SJCRH30 (cell line): ENCODE data around the gene LSAMP. TPM values are rescaled to one million over a fixed set of nuclear protein-coding genes. Genes with fewer than 3 reads are reported as not detected.

Experiments used
- DNase-seq, 2 experiments: peaks; one replicate each; pipeline ENCODE4 v3.0.0-alpha.2; 2015 to 2020
- H3K27ac ChIP-seq: fragments of 250-450 bp; sonication (Bioruptor Pico); 2 replicates; pipeline ENCODE4 v1.5.1; 2020; ENCODE audit warnings: mild to moderate bottlenecking, moderate library complexity
- H3K27me3 ChIP-seq: fragments of 250-450 bp; sonication (Bioruptor Pico); 2 replicates; pipeline ENCODE4 v1.5.1; 2020; ENCODE audit warnings: mild to moderate bottlenecking, moderate library complexity
- H3K36me3 ChIP-seq: fragments of 250-450 bp; sonication (Bioruptor Pico); 2 replicates; pipeline ENCODE4 v1.5.1; 2020; ENCODE audit warnings: mild to moderate bottlenecking, moderate library complexity
- H3K4me1 ChIP-seq: fragments of 250-450 bp; sonication (Bioruptor Pico); 2 replicates; pipeline ENCODE4 v1.5.1; 2020; ENCODE audit warnings: mild to moderate bottlenecking, moderate library complexity
- H3K4me3 ChIP-seq: fragments of 250-450 bp; sonication (Bioruptor Pico); 2 replicates; pipeline ENCODE4 v1.5.1; 2020; ENCODE audit warnings: mild to moderate bottlenecking, moderate library complexity
- H3K9me3 ChIP-seq: fragments of 250-450 bp; sonication (Bioruptor Pico); replicated peaks from 2 replicates; pipeline ENCODE4 v1.5.1; 2020; ENCODE audit warnings: mild to moderate bottlenecking, moderate library complexity
- total RNA-seq: library from RNA; depleted of rRNA; stranded (reverse); fragments of >200 nt; shearing (Covaris generic); gene quantifications from 2 replicates; pipeline ENCODE4 v1.2.3, GENCODE V29; 2014; rRNA removed

Gene LSAMP
- total RNA-seq = under 0.01 and 0.02 TPM in 2 replicates

DNA sequence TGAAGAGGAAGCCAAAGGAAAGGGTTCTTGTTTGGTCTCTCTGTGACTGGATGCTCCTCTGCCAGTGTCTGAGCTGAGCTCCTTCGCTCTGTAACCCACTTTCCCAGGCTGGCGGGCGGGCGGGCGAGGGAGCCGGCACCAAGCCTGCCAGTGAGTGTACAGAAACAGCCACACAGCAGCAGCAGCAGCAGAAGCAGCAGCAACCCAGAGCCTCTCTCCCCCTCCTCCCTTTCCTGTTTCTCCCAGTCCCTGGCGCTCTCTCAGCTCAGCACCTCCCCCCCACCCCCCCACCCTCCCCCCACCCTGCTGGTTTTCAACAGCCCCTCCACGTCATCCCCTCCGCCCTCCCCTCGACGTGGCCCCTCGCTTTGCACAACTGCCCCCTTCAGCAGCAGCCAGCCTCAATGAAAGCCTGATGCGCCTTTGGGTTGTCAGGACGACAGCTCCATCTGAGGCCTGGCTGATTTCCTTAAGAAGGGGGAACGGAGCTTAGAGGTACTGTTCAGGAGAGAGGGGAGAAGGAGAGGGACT is at the start of gene LSAMP:
TSS of gene LSAMP (minus strand) at position 177 of the 531 bp plus-strand sequence.
- H3K4me3 ChIP-seq = no peak within 1 kb of the TSS
- H3K27me3 ChIP-seq = no peaks in the 10 kb centered on the region
- H3K4me1 ChIP-seq = no peaks in the 10 kb centered on the region
- no peaks in the 10 kb centered on the region for H3K36me3 ChIP-seq
- H3K27ac ChIP-seq = no peak within 1 kb of the TSS
- DNase-seq = peak in 1 of 2 experiments; percentile 1
- no peaks in the 10 kb centered on the region for H3K9me3 ChIP-seq

- Histone ChIP-seq H3K27me3 (no peaks in the 10 kb centered on the region), H3K9me3 (no peaks in the 10 kb centered on the region), H3K36me3 (no peaks in the 10 kb centered on the region; the same call in 1 of the 2 replicates), H3K27ac (no peak overlapping the region), H3K4me3 (no peak overlapping the region), H3K4me1 (no peaks in the 10 kb centered on the region)
- no peak for DNase-seq
Measured at GRCh38 chr3:116492379-116492778, 47.1 kb upstream of the LSAMP start.

DNA sequence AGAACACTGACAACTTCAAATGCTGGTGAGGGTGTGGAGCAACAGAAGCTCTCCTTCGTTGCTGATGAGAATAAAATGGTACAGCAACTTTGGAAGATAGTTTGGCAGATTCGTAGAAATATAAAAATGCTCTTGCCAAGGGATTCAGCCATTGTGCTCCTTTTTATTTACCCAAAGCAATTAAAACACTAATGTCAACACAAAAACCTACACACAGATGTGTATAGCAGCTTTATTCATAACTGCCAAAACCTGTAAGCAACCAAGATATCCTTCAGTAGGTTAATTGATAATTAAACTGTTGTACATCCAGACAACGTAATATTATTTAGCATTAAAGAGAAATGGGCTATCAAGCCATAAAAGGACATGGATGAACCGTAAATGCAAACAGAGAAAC is 37.8 kb upstream of the LSAMP start:
- no peak overlapping the region for H3K27ac ChIP-seq
- H3K36me3 ChIP-seq = no peaks in the 10 kb centered on the region
- no peak for DNase-seq
- H3K9me3 ChIP-seq = no peaks in the 10 kb centered on the region
- H3K27me3 ChIP-seq = no peaks in the 10 kb centered on the region
- H3K4me3 ChIP-seq = no peak overlapping the region
- H3K4me1 ChIP-seq = no peaks in the 10 kb centered on the region

DNA sequence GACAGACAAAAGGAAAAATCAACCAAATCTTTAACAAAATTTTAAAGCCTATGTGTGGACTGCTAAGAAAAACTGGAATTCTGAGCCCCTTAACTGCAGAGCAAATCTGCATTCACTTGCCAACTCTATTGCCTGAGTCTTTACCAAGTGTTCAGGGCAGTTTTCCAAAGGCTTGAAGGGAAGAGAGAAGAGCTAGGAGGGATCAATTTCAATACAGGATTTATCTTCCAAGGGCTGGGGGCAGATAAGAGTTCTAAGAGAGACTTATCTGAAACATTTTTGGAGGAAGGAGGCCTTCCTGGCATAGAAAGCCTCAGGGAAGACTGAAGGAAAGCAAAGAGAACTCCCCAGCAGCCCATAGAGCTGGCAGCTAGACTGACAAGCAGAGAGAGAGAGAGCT is 31.4 kb upstream of the LSAMP start:
- no peaks in the 10 kb centered on the region for H3K27me3 ChIP-seq
- H3K4me1 ChIP-seq = no peaks in the 10 kb centered on the region; the same call in 1 of the 2 replicates
- no peak for DNase-seq
- H3K4me3 ChIP-seq = no peak overlapping the region
- H3K36me3 ChIP-seq = no peaks in the 10 kb centered on the region
- no peak overlapping the region for H3K27ac ChIP-seq
- no peaks in the 10 kb centered on the region for H3K9me3 ChIP-seq

DNA sequence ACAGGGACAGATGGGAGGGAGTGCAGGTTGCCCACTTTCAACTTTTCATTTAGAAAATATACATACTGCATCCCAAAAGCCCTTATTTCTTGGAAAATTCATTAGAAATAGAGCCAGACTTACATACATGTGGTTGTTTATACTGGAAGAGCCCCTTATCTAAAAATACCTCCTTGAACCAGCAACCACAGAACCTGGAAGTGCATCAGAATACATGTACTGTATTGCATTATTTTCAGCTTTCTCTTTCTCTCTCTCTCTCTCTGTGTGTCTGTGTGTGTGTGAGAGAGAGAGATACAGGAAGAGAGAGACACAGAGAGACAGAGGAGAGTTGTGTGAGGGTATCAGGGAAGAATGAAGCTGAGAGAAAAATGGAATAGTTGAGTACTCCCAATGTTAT is 29.5 kb upstream of the LSAMP start:
- Histone ChIP-seq H3K36me3 (no peaks in the 10 kb centered on the region), H3K9me3 (no peaks in the 10 kb centered on the region), H3K27me3 (no peaks in the 10 kb centered on the region), H3K4me3 (no peak overlapping the region), H3K4me1 (no peaks in the 10 kb centered on the region; the same call in 1 of the 2 replicates), H3K27ac (no peak overlapping the region)
- no peak for DNase-seq

DNA sequence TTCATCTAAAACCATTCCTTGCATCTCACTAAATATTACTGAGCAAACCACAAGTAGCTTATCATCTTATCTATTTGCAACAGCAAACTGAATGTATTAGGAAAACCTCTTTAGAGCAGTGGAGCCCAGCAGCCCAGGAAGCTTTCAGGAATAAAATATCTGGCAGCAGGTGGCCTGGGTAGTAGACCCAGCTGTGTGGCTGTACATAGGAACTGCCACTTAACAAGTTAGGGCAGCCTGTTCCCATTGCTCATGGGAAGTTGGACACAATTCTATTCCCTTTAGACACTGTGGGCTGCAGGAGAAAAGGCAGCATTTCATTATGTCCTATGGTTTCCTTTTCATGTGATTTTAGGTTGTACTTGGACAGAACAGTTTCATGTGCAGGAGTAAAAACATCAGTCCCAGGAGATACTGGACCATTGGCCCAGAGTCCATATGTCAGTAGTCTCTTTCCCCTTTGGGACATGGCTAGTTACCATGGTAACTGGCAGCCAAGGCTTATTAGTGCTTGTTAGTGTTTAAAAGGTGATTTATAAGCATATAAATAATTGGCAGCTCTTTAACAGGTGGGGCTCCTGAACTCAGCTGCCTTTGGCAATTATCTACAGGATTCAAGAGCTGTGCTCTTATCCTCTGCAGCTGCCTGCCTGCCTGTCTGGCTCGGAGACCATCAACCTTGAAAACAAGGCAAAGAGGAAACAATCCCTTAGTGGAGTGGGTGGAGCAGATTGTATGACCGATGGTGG is 28.9 kb upstream of the LSAMP start:
- Histone ChIP-seq H3K27ac (no peak overlapping the region), H3K4me3 (no peak overlapping the region), H3K9me3 (no peaks in the 10 kb centered on the region), H3K4me1 (no peaks in the 10 kb centered on the region; the same call in 1 of the 2 replicates), H3K36me3 (no peaks in the 10 kb centered on the region), H3K27me3 (no peaks in the 10 kb centered on the region)
- DNase-seq = peak; percentile 7 to 37

GRCh38 chr3:116473602-116474001 is 28.3 kb upstream of the LSAMP start:
- DNase-seq = no peak
- H3K27me3 ChIP-seq = 0 out of 2 replicates have a peak, but pooled peaks cover 1% of the 10 kb centered on the region

GRCh38 chr3:116470605-116471197 is 25.4 kb upstream of the LSAMP start:
- H3K27ac ChIP-seq = no peak overlapping the region
- no peak overlapping the region for H3K4me3 ChIP-seq
- H3K9me3 ChIP-seq = no peaks in the 10 kb centered on the region
- no peaks in the 10 kb centered on the region for H3K36me3 ChIP-seq
- H3K4me1 ChIP-seq = no peaks in the 10 kb centered on the region; the same call in 1 of the 2 replicates
- DNase-seq = no peak
- H3K27me3 ChIP-seq = 0 out of 2 replicates have a peak, but pooled peaks cover 5% of the 10 kb centered on the region

More at GRCh38 chr3:116473602-116474001, 28.3 kb upstream of the LSAMP start:
- H3K9me3 ChIP-seq = no peaks in the 10 kb centered on the region
- no peak overlapping the region for H3K4me3 ChIP-seq
- H3K4me1 ChIP-seq = no peaks in the 10 kb centered on the region; the same call in 1 of the 2 replicates
- H3K36me3 ChIP-seq = no peaks in the 10 kb centered on the region
- H3K27ac ChIP-seq = no peak overlapping the region

DNA sequence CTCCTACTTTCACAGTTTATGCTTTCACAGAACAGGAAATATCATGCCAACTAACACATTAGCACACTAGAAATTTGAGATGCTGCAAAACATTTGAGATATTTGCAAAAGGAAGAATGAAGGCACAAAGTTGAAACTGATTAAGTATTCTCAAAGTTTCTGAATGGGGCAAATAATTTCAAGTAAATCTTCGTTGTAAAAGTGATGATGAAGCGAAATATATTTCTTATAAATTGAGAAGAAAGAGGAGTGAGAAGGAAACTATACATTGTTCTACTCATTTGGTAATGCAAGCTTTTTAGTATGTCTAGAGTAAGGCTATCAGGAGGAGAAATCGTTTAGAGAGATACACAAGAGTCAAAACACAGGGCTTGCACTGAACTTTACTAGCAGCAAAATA is 24.3 kb upstream of the LSAMP start:
- H3K27me3 ChIP-seq = 0 out of 2 replicates have a peak, but pooled peaks cover 5% of the 10 kb centered on the region
- no peak overlapping the region for H3K27ac ChIP-seq
- H3K36me3 ChIP-seq = no peaks in the 10 kb centered on the region
- no peaks in the 10 kb centered on the region for H3K9me3 ChIP-seq
- DNase-seq = no peak
- no peaks in the 10 kb centered on the region; the same call in 1 of the 2 replicates for H3K4me1 ChIP-seq
- H3K4me3 ChIP-seq = no peak overlapping the region

DNA sequence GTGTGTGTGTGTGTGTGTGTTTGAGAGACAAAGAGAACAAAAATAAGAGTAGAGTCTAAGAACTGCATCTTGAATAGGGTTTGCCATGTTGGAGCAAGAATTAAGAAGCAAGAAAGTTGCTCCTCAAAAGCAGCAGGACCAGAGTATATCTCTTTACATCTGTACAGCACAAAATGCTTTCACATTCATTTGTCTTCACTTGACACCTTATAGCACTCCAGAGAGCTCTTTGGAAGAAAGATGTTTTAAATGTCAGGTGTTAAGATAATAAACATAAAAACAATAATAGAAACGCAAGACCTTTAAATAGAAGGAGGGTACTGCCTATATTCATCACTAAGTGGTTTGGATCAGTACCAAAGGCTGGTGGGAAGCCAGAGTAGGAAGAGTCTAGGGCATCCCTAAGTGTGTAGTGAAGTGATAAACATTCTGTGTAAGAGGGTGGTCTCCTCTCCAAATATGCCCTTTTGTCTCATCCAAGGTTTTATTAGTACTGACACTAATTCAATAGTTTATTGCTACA is 19.1 kb upstream of the LSAMP start:
- Histone ChIP-seq H3K9me3 (no peaks in the 10 kb centered on the region), H3K27ac (no peak overlapping the region), H3K36me3 (no peaks in the 10 kb centered on the region), H3K27me3 (0 out of 2 replicates have a peak, but pooled peaks cover 5% of the 10 kb centered on the region), H3K4me1 (no peaks in the 10 kb centered on the region), H3K4me3 (no peak overlapping the region)
- DNase-seq = no peak

- DNase-seq = no peak
- no peaks in the 10 kb centered on the region for H3K9me3 ChIP-seq
Measured at GRCh38 chr3:116453666-116454346, 8.5 kb upstream of the LSAMP start.

GRCh38 chr3:116449546-116450350 is 4.5 kb upstream of the LSAMP start:
- Histone ChIP-seq H3K27ac (no peak overlapping the region), H3K4me3 (no peak overlapping the region), H3K36me3 (no peaks in the 10 kb centered on the region), H3K27me3 (no peaks in the 10 kb centered on the region), H3K4me1 (no peaks in the 10 kb centered on the region), H3K9me3 (no peaks in the 10 kb centered on the region)
- DNase-seq = no peak

More at GRCh38 chr3:116453666-116454346, 8.5 kb upstream of the LSAMP start:
- Histone ChIP-seq H3K27me3 (no peaks in the 10 kb centered on the region), H3K4me1 (no peaks in the 10 kb centered on the region), H3K36me3 (no peaks in the 10 kb centered on the region), H3K4me3 (no peak overlapping the region), H3K27ac (no peak overlapping the region)

DNA sequence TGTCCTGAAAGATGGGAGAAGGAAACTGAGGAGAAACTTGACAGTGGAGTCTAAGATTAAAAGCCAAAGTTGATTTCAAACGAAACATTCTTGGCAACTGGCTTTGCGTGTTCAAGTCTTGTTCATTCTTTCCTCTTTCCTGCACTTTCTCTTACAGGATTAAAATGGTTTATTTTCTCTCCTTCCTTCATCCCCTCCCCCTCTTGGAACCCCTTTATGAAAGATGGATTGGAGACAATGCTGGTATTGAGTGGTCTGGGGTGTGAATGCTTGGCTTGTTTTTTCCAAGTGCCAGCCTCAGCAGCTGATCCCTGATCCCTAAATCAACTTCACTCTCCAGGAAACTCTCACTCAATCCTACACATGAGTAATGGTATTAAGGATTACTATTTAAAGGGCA is 703 bp upstream of the LSAMP start:
- Histone ChIP-seq H3K4me1 (no peaks in the 10 kb centered on the region), H3K36me3 (no peaks in the 10 kb centered on the region), H3K27me3 (no peaks in the 10 kb centered on the region), H3K4me3 (no peak overlapping the region), H3K27ac (no peak overlapping the region), H3K9me3 (no peaks in the 10 kb centered on the region)
- peak in 1 of 2 experiments; percentile 6 for DNase-seq

DNA sequence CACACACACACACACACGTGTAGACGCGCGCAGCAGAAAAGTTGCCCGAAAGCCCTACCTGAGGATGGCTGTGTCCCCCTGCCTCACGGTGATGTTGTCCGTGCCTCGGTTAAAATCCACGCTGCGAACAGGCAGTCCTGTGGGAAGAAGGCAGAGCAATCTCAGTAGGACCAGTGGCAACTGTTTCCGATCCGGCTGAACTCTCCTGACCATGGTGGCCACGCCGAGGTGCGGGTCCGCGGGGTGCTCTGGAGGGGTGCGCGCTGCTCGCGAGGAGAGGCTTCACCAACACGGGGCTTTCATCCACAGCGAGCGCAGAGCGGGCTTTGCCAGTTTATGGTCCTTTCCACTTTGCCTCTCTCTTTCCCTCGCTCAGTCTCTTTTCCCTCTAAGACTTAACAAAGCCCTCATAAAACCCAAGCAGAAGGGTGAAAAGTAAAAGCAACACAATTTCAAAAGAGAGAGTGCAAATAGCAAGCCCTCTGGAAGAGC is 422 bp downstream of the LSAMP start:
- no peak overlapping the region for H3K27ac ChIP-seq
- H3K36me3 ChIP-seq = no peaks in the 10 kb centered on the region
- no peaks in the 10 kb centered on the region for H3K27me3 ChIP-seq

More for the DNA sequence above, 422 bp downstream of the LSAMP start:
- no peaks in the 10 kb centered on the region for H3K9me3 ChIP-seq
- H3K4me3 ChIP-seq = no peak overlapping the region
- peak in 1 of 2 experiments; percentile 2 for DNase-seq
- no peaks in the 10 kb centered on the region for H3K4me1 ChIP-seq
